Mammary epithelial cell (primary cell): Measurements from ENCODE around the gene TMEM238.

Experiments used
- CTCF ChIP-seq, 2 donors: IDR thresholded peaks in 1 of 2; conservative IDR thresholded peaks in 1 of 2; 2 replicates each; pipeline ENCODE4 v1.5.1; 2011 to 2012; ENCODE audit warnings: inconsistent platforms in 2 of 2, low read length in 2 of 2, mild to moderate bottlenecking in 2 of 2, control low read depth in 1 of 2, low read depth in 1 of 2; ENCODE audit not compliant: insufficient read depth in 1 of 2; ENCODE audit errors: extremely low read depth in 1 of 2
- EZH2 ChIP-seq: IDR thresholded peaks from 2 replicates; pipeline ENCODE4 v1.6.1; 2012; ENCODE audit warnings: low read length, inconsistent platforms, borderline replicate concordance

GRCh38 chr19:55370305-55370988 is 13.6 kb downstream of the TMEM238 start, which contains the start of gene IL11:
- TF ChIP-seq CTCF (conservative IDR thresholded peaks at IDR 0.05 in 1 of 2, IDR thresholded peaks at IDR 0.05 in 1 of 2; ENCODE audit: extremely low read depth in 1 of 2, insufficient read depth in 1 of 2, low read depth in 1 of 2, low read length in 2 of 2) (no peak), EZH2 (no peak)
